Lower leg skin (tissue), 4 donors: Measurements from ENCODE around the gene PDGFD. TPM values are rescaled to one million over a fixed set of nuclear protein-coding genes. Genes with fewer than 3 reads are reported as not detected.
A peak's percentile ranks its signal among the peaks of the same experiment; 100 is the strongest.

Experiments used
- DNase-seq, 2 donors: peaks; one replicate each; pipeline ENCODE4 v3.0.0-alpha.2; 2019; ENCODE audit warnings: low spot score in 2 of 2
- H3K4me3 ChIP-seq: fragments of 200-600 bp; sonication (generic); 2 replicates; pipeline ENCODE4 v1.5.1; 2017; ENCODE audit warnings: mild to moderate bottlenecking, low read depth; ENCODE audit not compliant: poor library complexity, severe bottlenecking
- POLR2A ChIP-seq, 2 donors: fragments of 450-650 bp; IDR thresholded peaks; one replicate each; pipeline ENCODE4 v1.6.1; 2016 to 2017; ENCODE audit warnings: antibody characterized with exemption in 2 of 2, mild to moderate bottlenecking in 1 of 2, moderate library complexity in 1 of 2
- WGBS, 2 donors: methylation state at CpG; one replicate each; pipeline ENCODE4 v1.1.5; 2018; 5-methylcytosine and 5-hydroxymethylcytosine counted together
- intact Hi-C: fragments of 100-400 bp; cut with DNase I; formaldehyde crosslinking; loops from one replicate; pipeline ENCODE4 v1.15.0; 2023; ENCODE audit warnings: low total_unique reads
- total RNA-seq, 4 donors: library from RNA; depleted of rRNA; stranded (reverse); fragments of >200 nt; gene quantifications; one replicate each; pipeline ENCODE4 v1.1.0, GENCODE V29; 2016
- TF ChIP-seq, protein P1 (sequence below), 3 donors: fragments of 450-650 bp; IDR thresholded peaks; one replicate each; pipeline ENCODE4 v1.5.1; 2016; ENCODE audit warnings: antibody characterized with exemption in 3 of 3, mild to moderate bottlenecking in 3 of 3, moderate library complexity in 2 of 3

The PDGFD gene
- 10 to 100 TPM in 2 of 4 donors, 1 to 10 TPM in 2; 6.8 to 15.1 (median 10.5) TPM for total RNA-seq

DNA sequence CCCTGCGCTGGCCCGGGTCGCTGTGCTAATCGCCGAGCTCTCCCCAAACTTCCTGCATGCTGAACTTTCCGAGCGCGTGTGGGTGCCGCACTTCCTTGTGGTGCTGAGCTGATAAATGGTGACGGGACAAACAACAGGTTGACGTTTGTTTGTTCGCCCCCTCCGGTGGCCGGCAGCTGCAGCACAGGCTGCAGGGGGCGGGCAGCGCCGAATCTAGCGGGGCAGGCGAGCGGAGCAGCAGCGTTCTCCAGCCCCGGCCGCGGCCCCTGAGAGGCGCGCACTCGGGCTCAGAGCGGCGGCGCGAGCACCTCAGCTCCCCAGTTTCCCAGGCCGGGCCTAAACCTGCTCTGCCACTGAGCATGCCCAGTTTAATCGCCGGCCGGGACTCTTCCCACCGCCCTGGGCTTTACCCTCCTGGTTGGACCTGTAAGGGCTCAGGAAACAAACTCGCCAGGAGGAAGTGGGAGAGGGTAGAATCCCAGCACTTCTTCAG lies at the start of gene PDGFD:
PDGFD (minus strand) TSS at position 120 of the 493 bp plus-strand sequence.
- DNase-seq: peak; percentile 32 to 93
- H3K4me3 ChIP-seq: peak within 1 kb of the TSS; percentile 31
- intact Hi-C loops: no loop called here
- TF ChIP-seq, protein P1, sequence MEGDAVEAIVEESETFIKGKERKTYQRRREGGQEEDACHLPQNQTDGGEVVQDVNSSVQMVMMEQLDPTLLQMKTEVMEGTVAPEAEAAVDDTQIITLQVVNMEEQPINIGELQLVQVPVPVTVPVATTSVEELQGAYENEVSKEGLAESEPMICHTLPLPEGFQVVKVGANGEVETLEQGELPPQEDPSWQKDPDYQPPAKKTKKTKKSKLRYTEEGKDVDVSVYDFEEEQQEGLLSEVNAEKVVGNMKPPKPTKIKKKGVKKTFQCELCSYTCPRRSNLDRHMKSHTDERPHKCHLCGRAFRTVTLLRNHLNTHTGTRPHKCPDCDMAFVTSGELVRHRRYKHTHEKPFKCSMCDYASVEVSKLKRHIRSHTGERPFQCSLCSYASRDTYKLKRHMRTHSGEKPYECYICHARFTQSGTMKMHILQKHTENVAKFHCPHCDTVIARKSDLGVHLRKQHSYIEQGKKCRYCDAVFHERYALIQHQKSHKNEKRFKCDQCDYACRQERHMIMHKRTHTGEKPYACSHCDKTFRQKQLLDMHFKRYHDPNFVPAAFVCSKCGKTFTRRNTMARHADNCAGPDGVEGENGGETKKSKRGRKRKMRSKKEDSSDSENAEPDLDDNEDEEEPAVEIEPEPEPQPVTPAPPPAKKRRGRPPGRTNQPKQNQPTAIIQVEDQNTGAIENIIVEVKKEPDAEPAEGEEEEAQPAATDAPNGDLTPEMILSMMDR (IDR thresholded peaks at IDR 0.05): no peak
- TF ChIP-seq POLR2A (IDR thresholded peaks at IDR 0.05): no peak
- 1 to 2% methylated on average over 9 to 14 of the region's 37 CpGs for WGBS, 2 donors

DNA sequence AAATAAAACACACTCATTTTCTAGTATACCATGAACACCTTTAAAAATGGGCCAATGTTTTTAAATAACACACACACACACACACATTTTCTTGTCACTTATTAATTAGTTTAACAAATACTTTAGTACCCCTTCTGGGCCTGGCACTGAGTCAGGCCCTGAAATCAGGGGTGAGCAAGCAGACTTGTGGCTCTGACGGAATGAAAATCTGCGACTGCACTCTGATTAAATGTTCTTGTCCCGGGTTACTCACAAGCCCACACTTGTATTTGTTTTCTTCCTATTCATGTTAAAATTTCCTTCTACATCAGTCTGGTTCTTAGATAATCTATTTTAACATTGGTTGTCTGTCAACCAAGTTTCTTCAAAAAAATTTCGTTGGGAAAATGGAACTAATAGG lies 43.0 kb upstream of the PDGFD start:
- intact Hi-C loops: no loop called here

GRCh38 chr11:104205838-104206237 lies 41.9 kb upstream of the PDGFD start:
- TF ChIP-seq, protein P1 (IDR thresholded peaks at IDR 0.05): no peak
- no peak for TF ChIP-seq POLR2A (IDR thresholded peaks at IDR 0.05)
- no peak for DNase-seq
- intact Hi-C loops: no loop called here

More for the DNA sequence above, 43.0 kb upstream of the PDGFD start:
- no peak overlapping the region for H3K4me3 ChIP-seq
- TF ChIP-seq POLR2A (IDR thresholded peaks at IDR 0.05): no peak
- TF ChIP-seq, protein P1 (IDR thresholded peaks at IDR 0.05): no peak
- 44 to 45% methylated on average over 4 of the region's 4 CpGs for WGBS, 2 donors
- no peak for DNase-seq

DNA sequence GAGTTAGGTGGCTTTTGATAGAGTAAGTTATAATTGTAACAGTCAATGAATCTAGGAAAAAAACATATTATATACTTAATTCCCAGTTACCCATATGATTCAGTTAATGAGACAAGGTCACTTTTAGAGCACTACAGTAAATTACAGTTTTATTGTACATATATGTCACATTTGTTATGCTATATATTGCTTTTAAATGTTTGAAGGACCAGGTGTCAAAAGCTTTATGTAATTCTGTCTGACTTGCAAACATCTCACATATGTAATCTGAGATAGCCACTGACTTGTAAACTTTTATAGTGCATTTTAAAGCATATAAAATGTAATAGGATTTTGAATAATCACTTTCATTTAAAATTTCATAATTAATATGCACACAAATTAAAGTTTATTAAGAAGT lies 36.7 kb upstream of the PDGFD start:
- no peak overlapping the region for H3K4me3 ChIP-seq
- TF ChIP-seq, protein P1 (IDR thresholded peaks at IDR 0.05): no peak
- TF ChIP-seq POLR2A (IDR thresholded peaks at IDR 0.05): no peak
- intact Hi-C loops: no loop called here
- DNase-seq: no peak

More at GRCh38 chr11:104205838-104206237, 41.9 kb upstream of the PDGFD start:
- no peak overlapping the region for H3K4me3 ChIP-seq

DNA sequence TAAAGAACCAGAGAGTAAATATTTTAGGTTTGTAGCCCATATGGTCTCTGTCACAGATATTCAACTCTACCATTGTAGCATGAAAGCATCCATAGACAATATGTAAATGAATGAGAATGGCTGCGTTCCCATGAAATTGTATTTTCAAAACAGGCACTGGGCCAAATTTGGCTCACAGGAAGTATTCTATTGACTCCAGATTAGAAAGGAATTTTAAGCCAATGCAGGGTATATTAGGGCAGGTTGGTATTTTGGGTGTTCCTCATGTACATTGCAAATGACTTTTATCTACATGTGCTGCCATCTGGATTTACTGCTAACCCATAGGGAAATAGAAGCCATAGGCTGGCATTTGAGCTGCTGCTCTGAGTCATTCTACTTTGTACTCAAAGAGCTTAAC lies 35.1 kb upstream of the PDGFD start:
- H3K4me3 ChIP-seq: no peak overlapping the region
- WGBS, 2 donors: 36 to 39% methylated on average over 1 of the region's 1 CpG
- DNase-seq: no peak
- intact Hi-C loops: no loop called here
- TF ChIP-seq, protein P1 (IDR thresholded peaks at IDR 0.05): no peak
- no peak for TF ChIP-seq POLR2A (IDR thresholded peaks at IDR 0.05)

DNA sequence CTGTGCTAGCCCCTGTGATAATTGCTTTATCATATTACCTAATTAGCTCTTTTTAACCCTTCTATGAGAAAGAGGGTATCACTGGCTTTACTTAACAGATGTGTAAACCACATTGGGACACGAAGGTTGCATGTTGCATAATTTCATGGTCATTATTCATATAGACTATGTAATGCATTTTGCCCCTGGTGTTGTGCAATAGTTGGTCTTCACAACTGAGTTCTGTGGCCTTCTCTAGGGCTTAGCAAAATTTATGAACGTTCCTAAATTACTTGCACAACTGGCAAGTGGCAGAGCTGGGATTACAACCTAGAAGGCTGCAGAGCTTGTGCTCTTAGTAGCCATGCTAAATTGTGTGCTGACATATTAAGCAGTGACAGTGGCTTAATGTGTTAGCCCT lies 34.6 kb upstream of the PDGFD start:
- WGBS, 2 donors: 53 to 58% methylated on average over 2 of the region's 2 CpGs
- intact Hi-C loops: no loop called here
- H3K4me3 ChIP-seq: no peak overlapping the region
- DNase-seq: no peak
- TF ChIP-seq POLR2A (IDR thresholded peaks at IDR 0.05): no peak
- TF ChIP-seq, protein P1 (IDR thresholded peaks at IDR 0.05): no peak
